ENCODE results near the gene PHLDA2.

PHLDA2 gene

DNA sequence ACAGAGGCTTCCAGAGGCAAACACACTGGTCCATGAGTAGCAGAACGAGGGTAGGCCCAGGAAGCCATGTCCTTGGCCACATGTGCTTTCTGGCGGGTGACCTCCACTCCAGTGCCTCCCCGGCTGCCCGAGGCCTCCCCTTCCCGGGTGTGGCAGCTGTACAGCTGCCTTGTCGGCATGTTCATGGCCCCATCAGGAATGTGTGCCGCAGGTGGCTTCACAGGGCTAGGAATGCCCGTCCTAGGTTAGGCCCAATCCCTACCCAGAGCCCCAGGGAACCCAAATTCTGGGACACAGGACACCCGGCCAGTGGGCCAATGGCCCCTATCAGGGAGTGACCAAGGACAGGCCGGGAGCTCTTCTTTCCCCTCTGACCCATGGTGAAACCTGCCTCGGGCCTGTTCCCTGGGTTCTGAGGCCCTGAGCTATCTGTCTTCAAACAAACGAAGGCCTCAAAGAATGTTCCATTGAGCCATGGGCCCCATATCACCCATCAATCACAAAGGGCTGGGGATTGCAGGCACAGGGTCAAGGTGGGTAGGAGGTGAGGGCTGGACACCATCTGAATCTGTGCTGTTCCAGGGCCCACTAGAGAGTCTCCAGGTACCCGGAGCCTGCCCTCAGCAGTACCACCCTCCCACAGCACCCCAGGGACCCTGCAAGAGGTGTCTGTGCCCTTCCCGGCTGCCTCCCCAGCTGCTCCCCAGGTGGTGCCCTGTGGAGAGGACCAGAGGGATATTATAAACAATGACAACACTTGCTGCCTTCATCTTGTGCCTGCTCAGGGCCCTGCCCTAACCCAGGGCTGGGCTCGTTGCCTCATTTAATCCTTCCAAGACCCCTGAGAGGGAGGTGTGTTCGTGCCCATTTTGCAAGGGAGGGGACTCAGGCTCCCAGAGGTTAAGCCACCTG lies 39.6 kb downstream of the PHLDA2 start:
- TF ChIP-seq SIN3A (IDR thresholded peaks at IDR 0.05; ENCODE audit: borderline replicate concordance, insufficient read depth, low read length): no peak
- no peak for TF ChIP-seq TAF1 (IDR thresholded peaks at IDR 0.05; ENCODE audit: borderline replicate concordance, insufficient read depth, low read length)
- no peak for TF ChIP-seq REST (IDR thresholded peaks at IDR 0.05; ENCODE audit: insufficient read depth in 1 of 2, low read depth in 2 of 2, low read length in 2 of 2)
- no peak for TF ChIP-seq FOXP2 (optimal IDR thresholded peaks at IDR 0.05; ENCODE audit: borderline replicate concordance, extremely low read depth, extremely low read length, insufficient read depth)
- TF ChIP-seq POLR2AphosphoS5 (IDR thresholded peaks at IDR 0.05; ENCODE audit: low read depth, low read length): no peak

DNA sequence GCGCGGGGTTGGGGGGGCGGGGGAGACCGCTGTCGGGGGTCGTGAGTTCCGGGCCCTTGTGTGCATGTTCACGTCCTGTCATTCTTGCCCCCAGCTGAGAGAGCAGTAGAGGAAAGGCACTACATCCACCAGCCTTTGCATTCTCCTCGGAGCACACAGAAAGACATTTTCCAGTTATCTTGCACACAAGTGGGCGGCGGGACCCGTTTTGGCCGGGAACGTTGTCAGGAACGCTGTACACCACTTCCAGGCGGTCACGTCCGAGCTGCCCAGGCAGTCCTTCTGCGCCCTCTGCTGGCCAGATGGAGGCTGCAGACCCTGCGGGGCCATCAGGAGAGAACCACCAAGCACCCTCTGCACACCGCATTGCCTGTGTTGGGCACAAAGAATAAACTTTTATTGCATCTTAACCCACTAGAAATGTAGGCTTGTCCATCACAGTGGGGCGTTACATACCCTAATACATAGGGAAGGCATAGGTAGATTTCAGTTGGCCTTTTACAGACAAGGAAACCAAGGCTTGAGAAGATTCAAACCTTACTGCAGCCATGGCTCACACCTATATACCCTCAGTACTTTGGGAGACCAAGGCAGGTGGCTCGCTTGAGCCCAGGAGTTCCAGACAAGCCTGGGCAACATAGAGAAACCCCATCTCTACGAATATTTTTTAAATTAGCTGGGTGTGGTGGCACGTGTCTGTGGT lies 40.8 kb downstream of the PHLDA2 start:
- TF ChIP-seq REST (IDR thresholded peaks at IDR 0.05; ENCODE audit: insufficient read depth in 1 of 2, low read depth in 2 of 2, low read length in 2 of 2) (no peak), TAF1 (IDR thresholded peaks at IDR 0.05; ENCODE audit: borderline replicate concordance, insufficient read depth, low read length) (no peak), SIN3A (IDR thresholded peaks at IDR 0.05; ENCODE audit: borderline replicate concordance, insufficient read depth, low read length) (no peak), FOXP2 (optimal IDR thresholded peaks at IDR 0.05; ENCODE audit: borderline replicate concordance, extremely low read depth, extremely low read length, insufficient read depth) (no peak), POLR2AphosphoS5 (IDR thresholded peaks at IDR 0.05; ENCODE audit: low read depth, low read length) (no peak)

DNA sequence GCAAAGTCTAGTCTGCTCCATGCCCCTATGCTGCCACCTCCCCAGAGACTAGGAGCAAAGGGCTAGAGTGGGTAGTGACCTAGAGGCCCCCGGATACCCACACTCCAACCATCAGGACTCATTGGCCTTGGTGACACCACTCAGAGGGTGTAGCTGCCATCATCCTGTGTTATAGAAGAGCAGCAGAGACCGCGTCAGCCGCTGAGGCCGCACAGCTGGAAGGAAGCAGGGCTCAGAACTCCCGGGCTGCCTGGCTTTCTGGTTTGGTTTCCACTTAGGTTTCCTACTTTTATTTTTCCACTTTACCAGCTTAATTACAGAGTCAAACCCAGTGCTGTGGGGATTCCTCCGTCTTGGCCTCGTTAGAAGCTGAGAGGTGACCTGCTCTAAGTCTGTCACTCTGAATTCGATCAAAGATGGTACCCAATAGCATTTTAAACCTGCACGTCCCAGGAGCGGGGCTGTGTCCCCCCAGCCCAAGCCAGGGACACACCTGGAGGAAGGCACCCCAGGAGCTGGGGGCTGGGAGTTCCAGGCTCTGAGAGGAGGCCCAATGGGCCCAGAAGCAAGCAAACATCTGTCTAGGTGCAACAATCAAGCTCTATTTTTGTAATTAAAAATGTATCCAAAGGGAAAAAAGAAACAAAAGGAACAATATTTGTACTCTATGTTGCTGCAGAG lies 41.6 kb downstream of the PHLDA2 start:
- TF ChIP-seq FOXP2 (optimal IDR thresholded peaks at IDR 0.05; ENCODE audit: borderline replicate concordance, extremely low read depth, extremely low read length, insufficient read depth) (no peak), TAF1 (IDR thresholded peaks at IDR 0.05; ENCODE audit: borderline replicate concordance, insufficient read depth, low read length) (no peak)

DNA sequence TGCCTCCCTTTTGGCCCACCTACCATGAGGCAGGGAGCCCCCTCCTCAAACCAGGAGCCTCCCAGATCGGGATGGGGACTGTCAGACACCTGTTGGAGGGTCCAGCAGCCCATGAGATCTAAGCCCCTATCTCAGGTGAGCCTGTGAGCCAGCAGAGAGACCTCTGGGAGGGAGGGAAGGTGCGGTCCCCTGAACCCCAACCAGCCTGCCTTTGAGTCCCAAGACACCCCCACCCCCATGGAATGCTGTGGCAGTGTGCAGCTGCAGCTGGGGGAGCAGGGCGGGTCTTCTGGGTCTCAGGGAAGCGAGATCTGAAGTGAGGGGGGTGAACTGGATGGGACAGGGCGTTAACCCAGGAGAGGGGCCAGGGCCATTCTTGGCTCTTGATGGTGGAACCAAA lies 42.3 kb downstream of the PHLDA2 start:
- no peak for TF ChIP-seq TAF1 (IDR thresholded peaks at IDR 0.05; ENCODE audit: borderline replicate concordance, insufficient read depth, low read length)
- no peak for TF ChIP-seq REST (IDR thresholded peaks at IDR 0.05; ENCODE audit: insufficient read depth in 1 of 2, low read depth in 2 of 2, low read length in 2 of 2)
- TF ChIP-seq SIN3A (IDR thresholded peaks at IDR 0.05; ENCODE audit: borderline replicate concordance, insufficient read depth, low read length): no peak
- TF ChIP-seq FOXP2 (optimal IDR thresholded peaks at IDR 0.05; ENCODE audit: borderline replicate concordance, extremely low read depth, extremely low read length, insufficient read depth): no peak

- TF ChIP-seq FOXP2 (optimal IDR thresholded peaks at IDR 0.05; ENCODE audit: borderline replicate concordance, extremely low read depth, extremely low read length, insufficient read depth): no peak
- no peak for TF ChIP-seq SIN3A (IDR thresholded peaks at IDR 0.05; ENCODE audit: borderline replicate concordance, insufficient read depth, low read length)
- no peak for TF ChIP-seq REST (IDR thresholded peaks at IDR 0.05; ENCODE audit: insufficient read depth in 1 of 2, low read depth in 2 of 2, low read length in 2 of 2)
- no peak for TF ChIP-seq TAF1 (IDR thresholded peaks at IDR 0.05; ENCODE audit: borderline replicate concordance, insufficient read depth, low read length)
Measured at GRCh38 chr11:2886191-2886894, 42.9 kb downstream of the PHLDA2 start.

All from PFSK-1 (cell line).